Measurements from ENCODE around the gene STK32B. TPM values are rescaled to one million over a fixed set of nuclear protein-coding genes. Genes with fewer than 3 reads are reported as not detected.
"Not testable (repeated sequence)": the region's sequence is repeated elsewhere in the genome, so short reads cannot be mapped to it uniquely, and the experiment has no call there.

Gene STK32B
- total RNA-seq, 2 donors from 2014 or later = 0.52 to 1.4 TPM

DNA sequence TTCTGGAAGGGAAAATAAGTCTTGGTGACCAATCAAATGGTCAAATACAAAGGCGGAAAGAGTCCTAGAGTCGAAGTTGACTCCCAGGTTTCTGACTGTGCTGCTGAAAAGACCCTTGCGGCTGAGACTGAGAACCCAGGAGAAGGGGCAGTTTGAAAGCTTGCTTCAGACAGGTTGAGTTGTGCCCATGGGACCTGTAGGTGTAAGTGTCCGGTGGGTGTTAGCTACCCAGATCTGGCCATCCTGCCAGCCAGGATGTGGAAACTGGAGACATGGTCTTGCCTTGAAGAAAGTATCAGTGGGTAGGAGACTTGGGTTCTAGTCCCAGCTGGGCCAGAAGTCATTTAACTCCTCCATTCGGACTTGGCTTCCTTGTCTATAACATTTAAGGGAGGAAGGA lies 381.9 kb downstream of the STK32B start:
- DNase-seq = no peak
- intact Hi-C loops (cut with DNase I) = no loop called here
- no peak for ATAC-seq

DNA sequence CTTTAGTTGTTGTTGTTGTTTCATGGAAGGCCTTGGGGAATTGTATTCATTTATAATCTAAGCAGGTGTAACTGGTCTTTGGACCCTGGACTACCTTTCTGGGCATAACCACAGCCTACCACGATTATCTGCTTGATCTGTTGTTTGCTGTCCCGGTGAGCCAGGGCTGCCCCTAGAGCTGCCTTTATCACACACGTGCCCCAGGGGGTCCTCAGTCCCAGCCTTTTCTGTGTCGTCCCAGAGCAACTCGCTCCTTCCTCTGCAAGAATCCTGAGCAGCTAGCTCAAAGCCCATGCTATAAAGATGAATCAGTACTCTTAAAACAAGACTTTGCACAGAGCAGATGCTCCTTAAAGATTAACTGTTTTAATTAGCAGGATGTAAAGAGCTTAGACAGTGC lies 383.9 kb downstream of the STK32B start:
- no peak for DNase-seq
- intact Hi-C loops (cut with DNase I) = no loop called here

DNA sequence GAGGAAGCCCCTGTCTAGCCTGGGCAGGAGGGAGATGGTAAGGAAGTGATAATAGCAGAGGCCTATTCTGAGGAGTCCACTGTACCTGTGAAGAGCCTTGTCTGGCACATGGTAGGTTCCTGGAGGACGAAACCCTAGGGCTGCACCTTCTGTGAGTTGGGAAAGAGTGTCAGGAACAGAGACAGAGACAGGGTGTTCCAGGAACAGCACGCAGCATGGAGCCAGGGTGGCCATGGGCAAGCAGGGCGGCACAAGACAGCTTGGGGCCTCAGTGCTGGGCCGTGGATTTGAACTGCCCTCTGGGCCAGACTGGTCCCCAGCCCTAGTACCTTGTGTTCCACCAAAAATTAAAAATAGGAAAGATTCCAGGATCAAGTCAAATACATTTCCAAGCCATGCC lies 384.5 kb downstream of the STK32B start:
- ATAC-seq (no peak), DNase-seq (no peak)
- intact Hi-C loops (cut with DNase I) = no loop called here

More for the DNA sequence above, 383.9 kb downstream of the STK32B start:
- no peak for ATAC-seq

DNA sequence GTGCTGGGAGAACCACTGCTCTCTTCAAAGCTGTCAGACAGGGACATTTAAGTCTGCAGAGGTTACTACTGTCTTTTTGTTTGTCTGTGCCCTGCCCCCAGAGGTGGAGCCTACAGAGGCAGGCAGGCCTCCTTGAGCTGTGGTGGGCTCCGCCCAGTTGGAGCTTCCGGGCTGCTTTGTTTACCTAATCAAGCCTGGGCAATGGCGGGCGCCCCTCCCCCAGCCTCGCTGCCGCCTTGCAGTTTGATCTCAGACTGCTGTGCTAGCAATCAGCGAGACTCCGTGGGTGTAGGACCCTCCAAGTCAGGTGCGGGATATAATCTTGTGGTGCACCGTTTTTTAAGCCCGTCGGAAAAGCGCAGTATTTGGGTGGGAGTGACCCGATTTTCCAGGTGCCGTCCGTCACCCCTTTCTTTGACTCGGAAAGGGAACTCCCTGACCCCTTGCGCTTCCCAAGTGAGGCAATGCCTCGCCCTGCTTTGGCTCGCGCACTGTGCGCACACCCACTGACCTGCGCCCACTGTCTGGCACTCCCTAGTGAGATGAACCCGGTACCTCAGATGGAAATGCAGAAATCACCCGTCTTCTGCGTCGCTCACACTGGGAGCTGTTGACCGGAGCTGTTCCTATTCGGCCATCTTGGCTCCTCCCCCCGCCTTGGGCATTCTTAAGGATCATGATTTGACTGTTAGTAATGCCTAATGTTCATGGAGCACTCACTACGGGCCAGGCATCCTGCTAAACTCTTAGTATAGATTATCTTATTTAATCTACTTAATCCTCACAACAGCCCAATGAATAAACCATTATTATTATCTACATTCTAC lies 392.9 kb downstream of the STK32B start:
- DNase-seq; ATAC-seq; intact Hi-C loops (cut with DNase I): not testable (repeated sequence)

GRCh38 chr4:5444918-5445517 lies 393.7 kb downstream of the STK32B start:
- DNase-seq = no peak
- ATAC-seq = no peak
- intact Hi-C loops (cut with DNase I) = no loop called here

DNA sequence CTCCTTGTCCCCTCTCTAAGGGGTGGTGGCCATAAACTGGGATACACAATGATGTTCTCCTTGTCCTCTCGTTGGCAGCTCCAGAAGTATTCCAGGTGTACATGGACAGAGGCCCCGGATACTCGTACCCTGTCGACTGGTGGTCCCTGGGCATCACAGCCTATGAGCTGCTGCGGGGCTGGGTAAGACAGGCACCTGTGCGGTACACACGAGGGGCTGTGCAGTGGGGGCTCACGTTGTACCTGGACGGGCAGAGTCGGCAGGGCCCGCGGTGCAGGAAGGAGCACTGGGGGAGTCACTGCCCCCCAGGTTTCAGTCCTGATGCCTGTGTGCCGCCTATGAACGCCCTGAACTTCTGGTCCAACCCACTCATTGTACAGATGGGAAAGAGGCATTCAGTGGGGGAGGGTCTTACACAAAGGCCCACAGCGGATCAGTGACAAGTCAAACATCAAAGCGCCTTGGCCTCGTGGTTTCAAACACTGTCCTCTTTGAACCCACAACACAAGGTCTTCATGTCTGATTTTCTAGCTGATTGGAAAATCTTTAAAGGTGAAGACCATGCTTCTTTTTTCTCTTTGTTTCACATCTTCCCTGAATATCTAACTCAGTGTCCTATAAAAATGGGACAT lies 395.4 kb downstream of the STK32B start:
- ATAC-seq (no peak), DNase-seq (no peak)
- intact Hi-C loops (cut with DNase I) = no loop called here

DNA sequence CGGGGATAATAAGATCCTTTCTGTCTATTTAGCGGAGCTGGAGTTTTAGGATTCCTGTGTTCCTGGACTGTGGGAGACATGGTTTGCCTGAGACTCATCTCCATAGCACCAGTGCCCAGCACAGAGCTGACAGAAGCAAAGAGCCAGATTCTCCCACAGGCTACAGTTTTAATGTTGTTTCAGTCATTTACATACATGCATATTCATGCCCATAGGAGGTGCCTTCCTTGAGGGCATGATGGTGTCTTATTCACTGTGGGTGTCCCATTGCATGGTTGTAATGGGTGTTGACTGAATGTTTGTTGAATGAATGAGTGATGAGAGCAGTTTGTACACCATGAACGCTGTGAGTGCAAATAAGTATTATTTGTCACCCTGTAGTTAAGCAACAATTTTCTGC lies 396.5 kb downstream of the STK32B start:
- no peak for ATAC-seq
- DNase-seq = no peak
- intact Hi-C loops (cut with DNase I) = no loop called here

DNA sequence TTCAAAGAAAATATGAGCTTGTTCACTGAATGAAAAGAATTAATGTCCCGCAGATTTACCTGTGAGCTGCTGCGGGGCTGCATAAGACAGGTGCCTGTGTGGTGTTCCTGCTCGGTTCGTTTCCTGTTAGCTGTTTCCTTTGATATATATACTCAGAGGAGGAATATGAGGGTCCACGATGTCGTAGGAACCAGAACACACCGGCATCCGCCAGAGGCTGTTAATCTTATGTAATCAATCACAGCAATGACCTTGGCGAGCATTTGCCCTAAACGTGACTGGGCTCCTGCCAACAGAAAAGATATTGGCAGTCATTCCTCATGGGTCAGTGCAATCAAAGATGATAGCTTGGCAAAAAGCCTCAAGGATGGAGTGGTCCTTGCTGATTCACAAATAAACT lies 396.9 kb downstream of the STK32B start:
- intact Hi-C loops (cut with DNase I) = no loop called here
- ATAC-seq (no peak), DNase-seq (no peak)

DNA sequence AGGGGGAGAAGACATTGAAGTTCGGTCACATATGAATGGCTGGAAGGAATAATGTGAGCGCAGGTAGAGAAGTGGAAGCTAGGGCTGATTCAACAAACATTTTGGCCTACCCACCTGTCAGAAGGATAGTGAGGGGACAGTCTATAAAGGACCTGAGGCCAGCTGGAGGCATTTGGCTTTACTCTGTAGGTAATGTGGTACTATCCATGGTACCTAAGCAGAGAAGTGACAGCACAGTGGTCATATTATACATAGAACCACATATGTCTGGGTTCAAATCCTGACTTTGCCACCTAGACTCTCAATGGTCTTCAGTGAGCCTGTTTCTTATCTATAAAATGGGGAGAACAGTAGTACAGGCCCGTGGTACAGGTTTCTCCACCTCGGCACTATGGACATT lies 400.0 kb downstream of the STK32B start:
- intact Hi-C loops (cut with DNase I) = no loop called here
- no peak for ATAC-seq
- DNase-seq = no peak

- DNase-seq (no peak), ATAC-seq (no peak)
- intact Hi-C loops (cut with DNase I) = no loop called here
Measured at GRCh38 chr4:5452156-5452555, 400.9 kb downstream of the STK32B start.

DNA sequence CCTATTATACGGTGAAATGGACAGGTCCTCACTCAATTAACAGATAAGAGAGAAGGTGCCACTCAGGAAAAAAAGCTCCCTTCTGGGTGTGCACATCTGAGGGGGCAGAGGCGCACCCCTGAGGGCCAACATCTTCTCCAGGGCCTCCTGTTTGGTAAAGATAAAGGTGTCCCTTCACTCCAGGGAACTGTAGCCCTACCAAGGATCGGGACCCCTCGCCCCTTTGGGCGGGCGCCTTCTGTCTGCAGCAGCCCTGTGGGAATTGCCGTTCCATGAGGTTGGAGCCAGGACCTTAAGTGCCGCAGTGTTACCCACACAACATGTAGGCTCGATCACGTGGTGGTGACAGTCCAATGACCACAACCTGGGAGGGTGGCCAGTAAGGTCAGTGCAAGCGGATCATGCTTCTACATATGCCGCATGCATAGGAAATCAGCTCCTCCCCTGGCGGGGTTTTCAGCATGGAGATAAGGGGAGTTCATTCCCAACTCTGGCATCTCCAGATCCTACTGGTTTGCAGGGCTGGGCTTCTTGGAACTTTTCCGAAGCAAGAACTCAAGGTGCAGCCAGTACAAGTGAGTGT lies 403.8 kb downstream of the STK32B start:
- intact Hi-C loops (cut with DNase I) = no loop called here
- ATAC-seq (no peak), DNase-seq (no peak)

DNA sequence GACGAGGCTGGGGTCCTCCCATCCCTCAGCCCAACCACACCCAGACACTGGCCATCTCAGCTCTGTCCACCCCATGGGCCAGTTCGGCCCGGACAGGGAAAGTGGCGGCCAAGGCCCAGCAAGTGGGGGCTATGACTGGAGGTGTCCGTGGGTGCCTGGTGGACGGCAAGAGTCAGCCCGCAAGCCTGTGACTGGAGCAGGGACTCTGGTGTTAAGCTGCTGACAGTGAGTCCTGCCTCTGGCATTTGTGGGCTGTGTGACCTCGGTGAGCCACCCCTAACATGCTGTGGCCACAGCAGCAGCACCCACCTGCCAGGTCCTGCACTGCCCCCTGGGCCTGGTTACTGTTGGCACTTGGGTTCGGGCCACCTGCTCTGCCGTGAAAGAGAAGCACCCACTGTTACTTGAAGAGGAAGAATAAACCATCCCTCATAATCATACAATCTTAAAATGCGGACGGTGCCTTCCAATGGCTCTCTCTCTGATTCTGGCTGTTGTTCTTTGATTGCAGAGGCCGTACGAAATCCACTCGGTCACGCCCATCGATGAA lies 405.1 kb downstream of the STK32B start:
- ATAC-seq (no peak), DNase-seq (no peak)
- intact Hi-C loops (cut with DNase I) = no loop called here

DNA sequence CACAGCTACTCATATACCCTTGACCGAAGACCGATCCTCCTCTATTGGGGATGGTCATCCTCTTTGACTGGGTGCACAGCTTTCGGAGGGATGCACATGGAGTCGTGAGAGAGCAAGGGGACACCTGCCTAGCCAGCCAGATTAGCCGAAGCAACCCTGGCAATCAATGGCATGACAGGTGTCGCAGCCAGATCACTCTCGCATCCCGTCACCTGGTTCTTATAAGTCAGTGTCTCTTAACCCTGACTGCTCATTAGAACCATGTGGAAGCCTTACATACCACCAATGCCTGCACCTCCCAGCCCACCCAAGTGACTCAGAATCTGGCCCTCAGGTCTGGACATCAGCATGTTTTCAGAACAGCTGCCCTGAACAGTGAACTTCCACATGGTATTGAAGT lies 407.4 kb downstream of the STK32B start:
- no peak for DNase-seq

GRCh38 chr4:5459236-5459635 lies 408.0 kb downstream of the STK32B start:
- intact Hi-C loops (cut with DNase I) = no loop called here
- ATAC-seq = no peak

More for the DNA sequence above, 407.4 kb downstream of the STK32B start:
- no peak for ATAC-seq
- intact Hi-C loops (cut with DNase I) = no loop called here

DNA sequence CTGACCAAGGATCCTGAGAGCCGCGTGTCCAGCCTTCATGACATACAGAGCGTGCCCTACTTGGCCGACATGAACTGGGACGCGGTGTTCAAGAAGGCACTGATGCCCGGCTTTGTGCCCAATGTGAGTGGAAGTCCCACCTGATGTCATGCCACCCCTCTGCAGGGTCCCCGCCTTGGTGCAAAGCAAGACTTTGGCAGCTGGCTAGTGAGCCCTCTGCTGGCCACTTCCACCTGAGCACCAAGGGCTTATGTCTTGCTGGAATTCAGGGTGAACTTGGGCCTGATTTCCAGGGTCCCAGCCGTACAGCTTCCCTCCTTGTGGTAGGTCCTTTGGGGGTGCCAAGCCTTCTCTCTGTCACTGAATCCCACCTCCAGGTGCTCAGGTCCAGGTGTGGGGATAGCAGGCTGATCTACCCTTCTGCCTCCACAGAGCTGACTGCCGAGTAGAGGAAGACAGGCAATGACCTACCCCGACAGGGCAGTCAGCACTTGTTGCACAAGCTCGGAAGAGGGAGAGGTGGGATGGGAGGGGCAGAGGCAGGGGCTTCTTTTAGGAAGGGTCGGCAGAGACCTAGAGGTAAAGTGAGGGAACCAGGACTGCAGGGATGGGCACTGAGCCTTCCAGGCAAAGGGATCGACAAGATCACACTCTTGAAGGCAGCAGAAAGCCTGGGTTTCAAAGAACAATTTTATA lies 409.0 kb downstream of the STK32B start:
- ATAC-seq (peak in 1 of 2 donors; percentile 19), DNase-seq (no peak)
- intact Hi-C loops (cut with DNase I) = no loop called here

More at GRCh38 chr4:5459236-5459635, 408.0 kb downstream of the STK32B start:
- no peak for DNase-seq

GRCh38 chr4:5461477-5461876 lies 410.2 kb downstream of the STK32B start:
- intact Hi-C loops (cut with DNase I) = no loop called here

GRCh38 chr4:5462254-5462835 lies 411.1 kb downstream of the STK32B start:
- DNase-seq = no peak
- ATAC-seq = no peak
- intact Hi-C loops (cut with DNase I) = no loop called here

More at GRCh38 chr4:5461477-5461876, 410.2 kb downstream of the STK32B start:
- no peak for DNase-seq
- no peak for ATAC-seq

DNA sequence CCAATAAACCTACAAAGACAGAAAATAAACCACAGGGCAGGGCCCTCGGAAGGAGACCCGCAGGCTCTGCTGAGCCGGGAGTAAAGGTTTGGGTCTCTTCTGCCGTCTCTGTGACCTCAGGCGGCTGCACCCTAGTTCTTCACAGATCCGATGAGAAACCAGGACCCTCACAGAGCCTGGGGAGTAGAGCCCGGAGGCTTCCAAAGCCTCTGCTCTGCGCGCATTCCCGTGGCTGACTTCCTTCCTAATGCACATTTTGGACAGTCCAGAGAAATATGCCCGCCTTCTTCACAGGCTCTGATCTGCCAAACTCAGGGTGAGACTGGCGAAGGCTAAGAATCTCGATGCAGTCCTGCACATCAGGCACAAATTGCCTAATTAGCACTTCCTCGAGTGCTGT lies 411.6 kb downstream of the STK32B start:
- DNase-seq (no peak), ATAC-seq (no peak)
- intact Hi-C loops (cut with DNase I) = no loop called here

GRCh38 chr4:5463361-5463760 lies 412.1 kb downstream of the STK32B start:
- no peak for ATAC-seq
- intact Hi-C loops (cut with DNase I) = no loop called here
- no peak for DNase-seq
